GM23248 (cell line): ENCODE data around the gene GATD1.

Experiments used
- EZH2 ChIP-seq: fragments of 200-600 bp; sonication (generic); IDR thresholded peaks from 2 replicates; pipeline ENCODE4 v1.6.1; 2018; ENCODE audit warnings: antibody characterized with exemption, mild to moderate bottlenecking; ENCODE audit not compliant: insufficient read depth, poor library complexity, severe bottlenecking
- EZH2phosphoT487 ChIP-seq: fragments of 200-600 bp; sonication (generic); IDR thresholded peaks from 2 replicates; pipeline ENCODE4 v1.6.1; 2018; ENCODE audit warnings: antibody characterized with exemption, moderate library complexity, mild to moderate bottlenecking, low read depth; ENCODE audit not compliant: insufficient read depth

DNA sequence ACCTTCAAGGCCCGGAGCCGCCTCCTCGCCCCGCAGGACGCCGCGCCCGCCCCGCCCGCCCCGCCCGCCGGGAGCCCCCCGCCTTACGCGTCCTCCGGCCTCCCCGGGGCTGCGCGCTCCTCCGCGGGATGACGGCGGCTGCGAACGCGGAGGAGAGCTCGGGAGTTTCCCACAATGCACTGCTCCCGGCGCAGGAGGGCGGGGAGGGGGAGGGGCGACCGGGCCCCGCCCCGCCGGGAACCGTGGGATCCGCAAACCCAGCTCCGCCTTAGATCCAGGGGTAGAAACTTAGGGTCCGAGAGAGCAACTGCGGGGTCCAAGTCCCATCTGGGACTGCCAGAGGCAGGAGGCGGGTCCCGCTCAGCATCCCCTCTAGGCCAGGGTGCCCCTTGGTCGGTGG is 12.7 kb upstream of the GATD1 start, which contains the start of gene CEND1:
- no peak for TF ChIP-seq EZH2
- TF ChIP-seq EZH2phosphoT487, result no peak
